ENCODE measurements around the gene ABL1. TPM values are rescaled to one million over a fixed set of nuclear protein-coding genes. Genes with fewer than 3 reads are reported as not detected.
A peak's percentile ranks its signal among the peaks of the same experiment; 100 is the strongest.

ABL1 gene
- total and polyA plus RNA-seq, 2 of the 13 experiments (the other 11 are each of a cell fraction or from before 2014, with no cell fraction given): 10.8 to 20.4 TPM

DNA sequence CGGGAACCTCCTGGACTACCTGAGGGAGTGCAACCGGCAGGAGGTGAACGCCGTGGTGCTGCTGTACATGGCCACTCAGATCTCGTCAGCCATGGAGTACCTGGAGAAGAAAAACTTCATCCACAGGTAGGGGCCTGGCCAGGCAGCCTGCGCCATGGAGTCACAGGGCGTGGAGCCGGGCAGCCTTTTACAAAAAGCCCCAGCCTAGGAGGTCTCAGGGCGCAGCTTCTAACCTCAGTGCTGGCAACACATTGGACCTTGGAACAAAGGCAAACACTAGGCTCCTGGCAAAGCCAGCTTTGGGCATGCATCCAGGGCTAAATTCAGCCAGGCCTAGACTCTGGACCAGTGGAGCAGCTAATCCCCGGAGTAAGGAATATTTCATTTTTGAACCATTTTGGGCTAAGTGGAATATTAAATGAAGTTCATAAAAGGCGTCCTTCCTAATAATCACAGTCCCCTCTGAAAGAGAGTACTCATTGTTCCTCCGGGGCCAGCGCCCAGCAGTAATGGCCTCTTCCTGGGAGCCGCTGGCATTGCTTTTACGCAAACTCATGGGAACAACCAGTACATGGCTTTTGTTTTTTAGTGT, 38.0 kb downstream of the ABL1 start (continued):
- TF ChIP-seq TCF12 (IDR thresholded peaks at IDR 0.05) (no peak), TCF12 (CRISPR knock-in tag; IDR thresholded peaks at IDR 0.05) (no peak), KIAA2018 (CRISPR knock-in tag; IDR thresholded peaks at IDR 0.05; ENCODE audit: borderline replicate concordance) (no peak), ATF4 (CRISPR knock-in tag; IDR thresholded peaks at IDR 0.05) (no peak), ZBTB7A (CRISPR knock-in tag; IDR thresholded peaks at IDR 0.05) (no peak), MLXIP (CRISPR knock-in tag; IDR thresholded peaks at IDR 0.05; ENCODE audit: borderline replicate concordance) (no peak), U2AF2 (IDR thresholded peaks at IDR 0.05; ENCODE audit: low read depth, low read length) (no peak), ZSCAN9 (CRISPR knock-in tag; IDR thresholded peaks at IDR 0.05; ENCODE audit: borderline replicate concordance) (0 out of 2 replicates have a peak, but pooled peaks have one; percentile 42), ZNF800 (CRISPR knock-in tag; IDR thresholded peaks at IDR 0.05) (peak; percentile 55; the same call in 1 of the 2 replicates), RARA (CRISPR knock-in tag; IDR thresholded peaks at IDR 0.05) (0 out of 2 replicates have a peak, but pooled peaks have one; percentile 10), LCORL (IDR thresholded peaks at IDR 0.05) (no peak), LCORL (CRISPR knock-in tag; IDR thresholded peaks at IDR 0.05) (0 out of 2 replicates have a peak, but pooled peaks have one; percentile 62), HNRNPL (IDR thresholded peaks at IDR 0.05; ENCODE audit: low read depth, low read length) (peak; percentile 85), FLYWCH1 (CRISPR knock-in tag; IDR thresholded peaks at IDR 0.05) (no peak), FOXA1 (IDR thresholded peaks at IDR 0.05) (no peak), FOXA1 (CRISPR knock-in tag; IDR thresholded peaks at IDR 0.05) (peak; percentile 69), ELF3 (CRISPR knock-in tag; IDR thresholded peaks at IDR 0.05) (0 out of 2 replicates have a peak, but pooled peaks have one; percentile 23)

Data from HepG2 (cell line).